ENCODE data around the gene ELFN2. TPM values are rescaled to one million over a fixed set of nuclear protein-coding genes. Genes with fewer than 3 reads are reported as not detected.

ELFN2 gene
- total RNA-seq, 2 donors from 2014 or later: 1.6 TPM; not detected in 1

GRCh38 chr22:37320726-37321677 is 106.3 kb downstream of the ELFN2 start:
- ATAC-seq: no peak
- intact Hi-C loops (cut with DNase I): no loop called here
- 59 to 69% methylated on average over 16 of the region's 16 CpGs for WGBS, 2 donors

GRCh38 chr22:37319469-37319868 is 107.8 kb downstream of the ELFN2 start:
- Histone ChIP-seq H3K9me3 (no peaks in the 10 kb centered on the region), H3K27ac (no peak overlapping the region), H3K27me3 (peaks cover 0 to 2% of the 10 kb centered on the region in 2 donors), H3K36me3 (replicated peaks in 1 of 2; ENCODE audit: insufficient read depth in 1 of 2, low read depth in 2 of 2) (no peaks in the 10 kb centered on the region), H3K4me3 (no peak overlapping the region), H3K4me1 (peaks cover 14% of the 10 kb centered on the region)
- WGBS, 2 donors: 69 to 79% methylated on average over 9 to 10 of the region's 10 CpGs
- ATAC-seq: no peak
- DNase-seq: no peak
- intact Hi-C loops (cut with DNase I): loop anchor here (5.0 kb wide), 1 partner anchor 138 kb away; no protein-coding TSS in a partner anchor
- TF ChIP-seq, protein P1, sequence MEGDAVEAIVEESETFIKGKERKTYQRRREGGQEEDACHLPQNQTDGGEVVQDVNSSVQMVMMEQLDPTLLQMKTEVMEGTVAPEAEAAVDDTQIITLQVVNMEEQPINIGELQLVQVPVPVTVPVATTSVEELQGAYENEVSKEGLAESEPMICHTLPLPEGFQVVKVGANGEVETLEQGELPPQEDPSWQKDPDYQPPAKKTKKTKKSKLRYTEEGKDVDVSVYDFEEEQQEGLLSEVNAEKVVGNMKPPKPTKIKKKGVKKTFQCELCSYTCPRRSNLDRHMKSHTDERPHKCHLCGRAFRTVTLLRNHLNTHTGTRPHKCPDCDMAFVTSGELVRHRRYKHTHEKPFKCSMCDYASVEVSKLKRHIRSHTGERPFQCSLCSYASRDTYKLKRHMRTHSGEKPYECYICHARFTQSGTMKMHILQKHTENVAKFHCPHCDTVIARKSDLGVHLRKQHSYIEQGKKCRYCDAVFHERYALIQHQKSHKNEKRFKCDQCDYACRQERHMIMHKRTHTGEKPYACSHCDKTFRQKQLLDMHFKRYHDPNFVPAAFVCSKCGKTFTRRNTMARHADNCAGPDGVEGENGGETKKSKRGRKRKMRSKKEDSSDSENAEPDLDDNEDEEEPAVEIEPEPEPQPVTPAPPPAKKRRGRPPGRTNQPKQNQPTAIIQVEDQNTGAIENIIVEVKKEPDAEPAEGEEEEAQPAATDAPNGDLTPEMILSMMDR (IDR thresholded peaks at IDR 0.05): no peak
- no peak for TF ChIP-seq POLR2A (IDR thresholded peaks at IDR 0.05)

More at GRCh38 chr22:37320726-37321677, 106.3 kb downstream of the ELFN2 start:
- Histone ChIP-seq H3K9me3 (no peaks in the 10 kb centered on the region), H3K36me3 (replicated peaks in 1 of 2; ENCODE audit: insufficient read depth in 1 of 2, low read depth in 2 of 2) (no peaks in the 10 kb centered on the region), H3K27me3 (peaks cover 0 to 8% of the 10 kb centered on the region in 2 donors), H3K27ac (no peak overlapping the region), H3K4me1 (peaks cover 23% of the 10 kb centered on the region), H3K4me3 (no peak overlapping the region)
- DNase-seq: no peak
- no peak for TF ChIP-seq POLR2A (IDR thresholded peaks at IDR 0.05)
- TF ChIP-seq, protein P1 (IDR thresholded peaks at IDR 0.05): no peak

- TF ChIP-seq POLR2A (IDR thresholded peaks at IDR 0.05): no peak
- TF ChIP-seq, protein P1 (IDR thresholded peaks at IDR 0.05): no peak
- Histone ChIP-seq H3K27me3 (no peaks in the 10 kb centered on the region), H3K4me3 (no peak overlapping the region), H3K9me3 (no peaks in the 10 kb centered on the region), H3K27ac (no peak overlapping the region), H3K4me1 (peaks cover 4% of the 10 kb centered on the region), H3K36me3 (replicated peaks in 1 of 2; ENCODE audit: insufficient read depth in 1 of 2, low read depth in 2 of 2) (no peaks in the 10 kb centered on the region)
- no peak for ATAC-seq
- WGBS, 2 donors: 57 to 67% methylated on average over 17 to 18 of the region's 18 CpGs
- no peak for DNase-seq
- intact Hi-C loops (cut with DNase I): loop anchor here (5.0 kb wide), 1 partner anchor 139 kb away; no protein-coding TSS in a partner anchor
Measured at GRCh38 chr22:37318364-37319109, 108.7 kb downstream of the ELFN2 start.

Other genes with a start within 250 kb of the ELFN2 start
- gene C1QTNF6, start 239.2 kb downstream of the ELFN2 start, total RNA-seq: 1 to 10 TPM; 2.0 to 4.7 TPM
- 1 to 10 TPM; 1.3 to 4.2 TPM for gene SSTR3, start 215.0 kb downstream of the ELFN2 start, total RNA-seq
- 1 to 10 TPM; 4.3 to 4.9 TPM for gene RAC2, start 183.2 kb downstream of the ELFN2 start, total RNA-seq
- 1 to 10 TPM; 2.3 to 7.9 TPM for gene CYTH4, start 145.0 kb downstream of the ELFN2 start, total RNA-seq
- 1 to 10 TPM; 3.0 to 7.3 TPM for gene MFNG, start 58.9 kb upstream of the ELFN2 start, total RNA-seq
- 10 to 100 TPM; 17.4 to 28.7 TPM for gene CARD10, start 91.9 kb upstream of the ELFN2 start, total RNA-seq
- gene CDC42EP1, start 133.0 kb upstream of the ELFN2 start, total RNA-seq: 10 to 100 TPM; 73.2 to 84.7 TPM
- 10 to 100 TPM; 19.2 to 68.9 TPM for gene LGALS2, start 152.6 kb upstream of the ELFN2 start, total RNA-seq
- gene GGA1, start 181.4 kb upstream of the ELFN2 start, total RNA-seq: 10 to 100 TPM; 38.4 to 42.5 TPM
- gene SH3BP1, start 212.2 kb upstream of the ELFN2 start, total RNA-seq: 10 to 100 TPM in 1 of 2 donors, 1 to 10 TPM in 1; 2.0 to 40.0 TPM
- gene PDXP, start 231.2 kb upstream of the ELFN2 start, total RNA-seq: 10 to 100 TPM in 1 of 2 donors, 1 to 10 TPM in 1; 7.0 to 23.1 TPM
- 100 to 1,000 TPM in 1 of 2 donors, 10 to 100 TPM in 1; 90.3 to 325 TPM for gene LGALS1, start 248.2 kb upstream of the ELFN2 start, total RNA-seq